T-helper 2 cell treated with Interferon-gamma antibody and Interleukin-4, amounts not matched to agents 5 μg/mL and 100 μg/mL, for 36 hours (primary cell): Measurements from ENCODE around the gene ZBTB16.

Source experiments
- DNase-seq: peaks from one replicate; pipeline ENCODE4 v3.0.0; 2021; ENCODE audit warnings: low spot score
- H3K27ac Mint-ChIP-seq: one replicate; pipeline ENCODE4 v1.8.0; 2021; ENCODE audit warnings: mild to moderate bottlenecking, mixed read lengths
- H3K27me3 Mint-ChIP-seq: one replicate; pipeline ENCODE4 v1.8.0; 2021; ENCODE audit warnings: low read depth, mixed read lengths
- H3K36me3 Mint-ChIP-seq: one replicate; pipeline ENCODE4 v1.8.0; 2021; ENCODE audit warnings: low read depth, mixed read lengths
- H3K4me1 Mint-ChIP-seq: one replicate; pipeline ENCODE4 v1.8.0; 2021; ENCODE audit warnings: low read depth, mixed read lengths
- H3K4me3 Mint-ChIP-seq: one replicate; pipeline ENCODE4 v1.8.0; 2022; ENCODE audit warnings: mild to moderate bottlenecking, moderate library complexity, mixed read lengths
- H3K9me3 Mint-ChIP-seq: one replicate; pipeline ENCODE4 v1.8.0; 2021; ENCODE audit warnings: mixed read lengths

Gene ZBTB16

GRCh38 chr11:114215871-114216795 is 156.6 kb downstream of the ZBTB16 start:
- peak overlapping the region; percentile 79 for H3K27ac Mint-ChIP-seq
- H3K27me3 Mint-ChIP-seq, result peaks cover 21% of the 10 kb centered on the region
- H3K4me1 Mint-ChIP-seq, result peaks cover 52% of the 10 kb centered on the region
- H3K4me3 Mint-ChIP-seq, result peak overlapping the region; percentile 72
- H3K9me3 Mint-ChIP-seq, result no peaks in the 10 kb centered on the region
- H3K36me3 Mint-ChIP-seq, result peaks cover 14% of the 10 kb centered on the region
- DNase-seq, result peak; percentile 10

GRCh38 chr11:114216796-114217180 is 157.3 kb downstream of the ZBTB16 start:
- Mint-ChIP-seq H3K27ac (peak overlapping the region; percentile 79), H3K4me1 (peaks cover 52% of the 10 kb centered on the region), H3K4me3 (peak overlapping the region; percentile 72), H3K27me3 (peaks cover 25% of the 10 kb centered on the region), H3K36me3 (peaks cover 14% of the 10 kb centered on the region), H3K9me3 (no peaks in the 10 kb centered on the region)
- DNase-seq, result no peak

GRCh38 chr11:114218508-114218907 is 159.0 kb downstream of the ZBTB16 start:
- Mint-ChIP-seq H3K27ac (no peak overlapping the region), H3K4me3 (peak overlapping the region; percentile 21), H3K4me1 (peaks cover 52% of the 10 kb centered on the region), H3K36me3 (peaks cover 14% of the 10 kb centered on the region), H3K27me3 (peaks cover 24% of the 10 kb centered on the region), H3K9me3 (no peaks in the 10 kb centered on the region)
- no peak for DNase-seq

- Mint-ChIP-seq H3K4me3 (no peak overlapping the region), H3K4me1 (peaks cover 46% of the 10 kb centered on the region), H3K36me3 (peaks cover 14% of the 10 kb centered on the region), H3K9me3 (no peaks in the 10 kb centered on the region), H3K27me3 (peaks cover 24% of the 10 kb centered on the region), H3K27ac (no peak overlapping the region)
- no peak for DNase-seq
Measured at GRCh38 chr11:114219559-114220349, 160.2 kb downstream of the ZBTB16 start.

GRCh38 chr11:114221037-114221436 is 161.5 kb downstream of the ZBTB16 start:
- no peak overlapping the region for H3K27ac Mint-ChIP-seq
- no peaks in the 10 kb centered on the region for H3K9me3 Mint-ChIP-seq
- H3K4me3 Mint-ChIP-seq, result no peak overlapping the region
- H3K27me3 Mint-ChIP-seq, result peaks cover 26% of the 10 kb centered on the region
- DNase-seq, result no peak
- H3K4me1 Mint-ChIP-seq, result peaks cover 39% of the 10 kb centered on the region
- peaks cover 12% of the 10 kb centered on the region for H3K36me3 Mint-ChIP-seq

- no peak for DNase-seq
- H3K27me3 Mint-ChIP-seq, result peaks cover 32% of the 10 kb centered on the region
- no peak overlapping the region for H3K4me3 Mint-ChIP-seq
- H3K36me3 Mint-ChIP-seq, result peaks cover 1% of the 10 kb centered on the region
- H3K27ac Mint-ChIP-seq, result no peak overlapping the region
- H3K4me1 Mint-ChIP-seq, result peaks cover 24% of the 10 kb centered on the region
- no peaks in the 10 kb centered on the region for H3K9me3 Mint-ChIP-seq
Measured at GRCh38 chr11:114225661-114226060, 166.2 kb downstream of the ZBTB16 start.

- peaks cover 1% of the 10 kb centered on the region for H3K36me3 Mint-ChIP-seq
- H3K9me3 Mint-ChIP-seq, result no peaks in the 10 kb centered on the region
- H3K4me3 Mint-ChIP-seq, result peak overlapping the region; percentile 9
- peaks cover 33% of the 10 kb centered on the region for H3K27me3 Mint-ChIP-seq
- DNase-seq, result no peak
- H3K27ac Mint-ChIP-seq, result no peak overlapping the region
- H3K4me1 Mint-ChIP-seq, result peaks cover 23% of the 10 kb centered on the region
Measured at GRCh38 chr11:114226356-114226755, 166.8 kb downstream of the ZBTB16 start.

GRCh38 chr11:114228435-114229411 is 169.2 kb downstream of the ZBTB16 start:
- peaks cover 1% of the 10 kb centered on the region for H3K36me3 Mint-ChIP-seq
- no peak overlapping the region for H3K4me3 Mint-ChIP-seq
- peaks cover 35% of the 10 kb centered on the region for H3K27me3 Mint-ChIP-seq
- peaks cover 19% of the 10 kb centered on the region for H3K4me1 Mint-ChIP-seq
- DNase-seq, result no peak
- no peaks in the 10 kb centered on the region for H3K9me3 Mint-ChIP-seq
- H3K27ac Mint-ChIP-seq, result no peak overlapping the region

- peaks cover 37% of the 10 kb centered on the region for H3K27me3 Mint-ChIP-seq
- H3K36me3 Mint-ChIP-seq, result peaks cover 1% of the 10 kb centered on the region
- H3K4me3 Mint-ChIP-seq, result no peak overlapping the region
- peaks cover 18% of the 10 kb centered on the region for H3K4me1 Mint-ChIP-seq
- H3K27ac Mint-ChIP-seq, result no peak overlapping the region
- no peak for DNase-seq
- H3K9me3 Mint-ChIP-seq, result no peaks in the 10 kb centered on the region
Measured at GRCh38 chr11:114230031-114230704, 170.7 kb downstream of the ZBTB16 start.

- no peaks in the 10 kb centered on the region for H3K36me3 Mint-ChIP-seq
- no peak overlapping the region for H3K27ac Mint-ChIP-seq
- H3K27me3 Mint-ChIP-seq, result peaks cover 53% of the 10 kb centered on the region
- DNase-seq, result no peak
- no peak overlapping the region for H3K4me3 Mint-ChIP-seq
- no peaks in the 10 kb centered on the region for H3K4me1 Mint-ChIP-seq
- H3K9me3 Mint-ChIP-seq, result no peaks in the 10 kb centered on the region
Measured at GRCh38 chr11:114232400-114233059, 173.0 kb downstream of the ZBTB16 start.

GRCh38 chr11:114233755-114234154 is 174.2 kb downstream of the ZBTB16 start:
- Mint-ChIP-seq H3K4me3 (no peak overlapping the region), H3K27me3 (peaks cover 55% of the 10 kb centered on the region), H3K27ac (no peak overlapping the region), H3K36me3 (no peaks in the 10 kb centered on the region), H3K4me1 (no peaks in the 10 kb centered on the region), H3K9me3 (no peaks in the 10 kb centered on the region)
- no peak for DNase-seq

- Mint-ChIP-seq H3K36me3 (no peaks in the 10 kb centered on the region), H3K4me3 (no peak overlapping the region), H3K27me3 (peaks cover 49% of the 10 kb centered on the region), H3K4me1 (no peaks in the 10 kb centered on the region), H3K27ac (no peak overlapping the region), H3K9me3 (no peaks in the 10 kb centered on the region)
- no peak for DNase-seq
Measured at GRCh38 chr11:114236829-114237228, 177.3 kb downstream of the ZBTB16 start.
